PC-3 (cell line): ENCODE measurements around the gene MEDAG. TPM values are rescaled to one million over a fixed set of nuclear protein-coding genes. Genes with fewer than 3 reads are reported as not detected.
"Not testable (repeated sequence)": the region's sequence is repeated elsewhere in the genome, so short reads cannot be mapped to it uniquely, and the experiment has no call there.

ENCODE experiments used
- ATAC-seq: fragments of 200-7000 bp; cut with Tn5 transposase; 2 replicates; pipeline ENCODE4 v1.9.1; 2020; ENCODE audit warnings: mild to moderate bottlenecking, moderate library complexity
- BruUV-seq: library from RNA; stranded (reverse); fragments of 400-500 nt; replicated peaks from 2 replicates; lab custom pipeline; 2021; lab: Mats Ljungman, UMichigan
- CTCF ChIA-PET: fragments of 300-600 bp; sonication (Branson Sonifier 250); formaldehyde crosslinking; loops from one replicate; lab custom pipeline; 2022; ENCODE audit warnings: antibody characterized with exemption; lab: Charles Lee
- POLR2A ChIA-PET: fragments of 300-600 bp; sonication (Branson Sonifier 250); formaldehyde crosslinking; loops from one replicate; lab custom pipeline; 2022; ENCODE audit warnings: antibody characterized with exemption; ENCODE audit not compliant: unreplicated experiment; lab: Charles Lee
- DNase-seq: peaks from one replicate; pipeline ENCODE4 v3.0.0-alpha.2; 2015
- H2AFZ ChIP-seq: fragments of 300-600 bp; sonication (generic); 2 replicates; pipeline ENCODE4 v1.6.0; 2016; ENCODE audit warnings: antibody characterized with exemption, low read length
- H3F3A ChIP-seq: fragments of 300-600 bp; sonication (generic); one replicate; pipeline ENCODE4 v1.6.0; 2017; ENCODE audit warnings: antibody characterized with exemption, low read length, control low read depth, mild to moderate bottlenecking; ENCODE audit not compliant: unreplicated experiment
- H3K27ac ChIP-seq: fragments of 300-600 bp; sonication (generic); 2 replicates; pipeline ENCODE4 v1.5.1; 2016; ENCODE audit warnings: mild to moderate bottlenecking, low read length
- H3K27me3 ChIP-seq: fragments of 300-600 bp; sonication (generic); 2 replicates; pipeline ENCODE4 v1.6.1; 2016; ENCODE audit warnings: low read length, mixed read lengths
- H3K36me3 ChIP-seq: fragments of 300-600 bp; sonication (generic); 2 replicates; pipeline ENCODE4 v1.6.1; 2016; ENCODE audit warnings: low read depth, mixed run types, low read length, mixed read lengths
- H3K4me1 ChIP-seq: fragments of 300-600 bp; sonication (generic); 2 replicates; pipeline ENCODE4 v1.5.1; 2016; ENCODE audit warnings: low read length; ENCODE audit not compliant: insufficient read depth
- H3K4me2 ChIP-seq: fragments of 300-600 bp; sonication (generic); 2 replicates; pipeline ENCODE4 v1.6.0; 2016; ENCODE audit warnings: low read length
- H3K4me3 ChIP-seq: fragments of 300-600 bp; sonication (generic); 2 replicates; pipeline ENCODE4 v1.5.1; 2016; ENCODE audit warnings: mild to moderate bottlenecking, low read length, mixed read lengths
- H3K79me2 ChIP-seq: fragments of 300-600 bp; sonication (generic); 2 replicates; pipeline ENCODE4 v1.6.1; 2017; ENCODE audit warnings: low read length, mixed read lengths
- H3K9ac ChIP-seq: fragments of 300-600 bp; sonication (generic); 2 replicates; pipeline ENCODE4 v1.6.0; 2016; ENCODE audit warnings: mild to moderate bottlenecking, low read length
- H3K9me2 ChIP-seq: fragments of 300-600 bp; sonication (generic); replicated peaks from 2 replicates; pipeline ENCODE4 v1.6.1; 2016; ENCODE audit warnings: mixed run types, low read length, mixed read lengths
- H3K9me3 ChIP-seq: fragments of 300-600 bp; sonication (generic); 2 replicates; pipeline ENCODE4 v1.6.1; 2016; ENCODE audit warnings: low read length, mixed read lengths
- H4K20me1 ChIP-seq: fragments of 300-600 bp; sonication (generic); 2 replicates; pipeline ENCODE4 v1.6.1; 2016; ENCODE audit warnings: low read length, mixed read lengths
- CTCF ChIP-seq: fragments of 300-600 bp; sonication (generic); conservative IDR thresholded peaks from 2 replicates; pipeline ENCODE4 v1.5.1; 2017; ENCODE audit warnings: antibody characterized with exemption, low read depth, mild to moderate bottlenecking, low read length
- EZH2 ChIP-seq: fragments of 300-600 bp; sonication (generic); IDR thresholded peaks from one replicate; pipeline ENCODE4 v1.6.1; 2017; ENCODE audit warnings: antibody characterized with exemption, mild to moderate bottlenecking, low read length; ENCODE audit not compliant: unreplicated experiment
- EZH2phosphoT487 ChIP-seq: fragments of 300-600 bp; sonication (generic); IDR thresholded peaks from 2 replicates; pipeline ENCODE4 v1.6.1; 2018; ENCODE audit warnings: mild to moderate bottlenecking, antibody characterized with exemption, low read length, borderline replicate concordance
- intact Hi-C: fragments of 100-400 bp; cut with micrococcal nuclease; formaldehyde crosslinking; loops from 2 replicates; pipeline ENCODE4 v1.9.0; 2023
- total RNA-seq: library from RNA; depleted of rRNA; stranded (reverse); fragments of >200 nt; gene quantifications from 2 replicates; pipeline ENCODE4 v1.2.3, GENCODE V29; 2014

Gene MEDAG
- total RNA-seq, 1 experiment from 2014 or later = not detected

GRCh38 chr13:30926781-30927180 is 20.7 kb downstream of the MEDAG start:
- H3K4me1 ChIP-seq = no peaks in the 10 kb centered on the region
- H3K27me3 ChIP-seq = peaks cover 52% of the 10 kb centered on the region
- H3K36me3 ChIP-seq = no peaks in the 10 kb centered on the region
- H4K20me1 ChIP-seq = no peaks in the 10 kb centered on the region
- H3K4me3 ChIP-seq = no peak overlapping the region
- CTCF ChIA-PET = no interaction called here
- H3F3A ChIP-seq = no peaks in the 10 kb centered on the region
- no TSS peak for BruUV-seq
- ATAC-seq (no peak), DNase-seq (no peak)
- H2AFZ ChIP-seq = no peak overlapping the region
- POLR2A ChIA-PET = no interaction called here
- no peak overlapping the region for H3K27ac ChIP-seq
- H3K9ac ChIP-seq = no peak overlapping the region
- no peaks in the 10 kb centered on the region for H3K9me3 ChIP-seq
- H3K9me2 ChIP-seq = no peaks in the 10 kb centered on the region
- no peaks in the 10 kb centered on the region for H3K79me2 ChIP-seq
- TF ChIP-seq CTCF = no peak
- no peak for TF ChIP-seq EZH2
- TF ChIP-seq EZH2phosphoT487 = no peak
- intact Hi-C loops = no loop called here
- no peak overlapping the region for H3K4me2 ChIP-seq

GRCh38 chr13:30927188-30927587 is 21.1 kb downstream of the MEDAG start:
- H3K9me2 ChIP-seq, POLR2A ChIA-PET, ATAC-seq, DNase-seq, H3K4me3 ChIP-seq, H3K36me3 ChIP-seq, H4K20me1 ChIP-seq, CTCF ChIA-PET, H3K4me1 ChIP-seq, BruUV-seq, H3K27ac ChIP-seq, H3K79me2 ChIP-seq, H3K4me2 ChIP-seq, H3K9ac ChIP-seq, H3F3A ChIP-seq, H3K9me3 ChIP-seq, intact Hi-C loops, H2AFZ ChIP-seq: not testable (repeated sequence)
- H3K27me3 ChIP-seq = peaks cover 56% of the 10 kb centered on the region

- intact Hi-C loops = no loop called here
- no peak overlapping the region for H3K27ac ChIP-seq
- H3K4me2 ChIP-seq = no peak overlapping the region
- ChIA-PET POLR2A (no interaction called here), CTCF (no interaction called here)
- no peaks in the 10 kb centered on the region for H3K9me3 ChIP-seq
- H3K36me3 ChIP-seq = no peaks in the 10 kb centered on the region
- no peak overlapping the region for H3K9ac ChIP-seq
- H4K20me1 ChIP-seq = no peaks in the 10 kb centered on the region
- H3F3A ChIP-seq = no peaks in the 10 kb centered on the region
- H3K79me2 ChIP-seq = no peaks in the 10 kb centered on the region
- peaks cover 60% of the 10 kb centered on the region for H3K27me3 ChIP-seq
- H2AFZ ChIP-seq = no peak overlapping the region
- H3K4me3 ChIP-seq = no peak overlapping the region
- no TSS peak for BruUV-seq
- ATAC-seq (no peak), DNase-seq (no peak)
- no peaks in the 10 kb centered on the region for H3K9me2 ChIP-seq
- TF ChIP-seq EZH2 (no peak), CTCF (no peak), EZH2phosphoT487 (no peak)
- no peaks in the 10 kb centered on the region for H3K4me1 ChIP-seq
These were observed 21.5 kb downstream of the MEDAG start for GRCh38 chr13:30927595-30927994.
